Stimulated activated CD8-positive, alpha-beta memory T cell treated with anti-CD3 and anti-CD28 coated beads, Interleukin-7, amount 100 ng/mL, for 1 hour (primary cell): ENCODE measurements around the gene AARS2.
"Not testable (repeated sequence)": the region's sequence is repeated elsewhere in the genome, so short reads cannot be mapped to it uniquely, and the experiment has no call there.

ENCODE experiments used
- DNase-seq, 2 donors: peaks; one replicate each; pipeline ENCODE4 v3.0.0-alpha.2; 2020; ENCODE audit warnings: low read depth in 2 of 2

AARS2 gene

DNA sequence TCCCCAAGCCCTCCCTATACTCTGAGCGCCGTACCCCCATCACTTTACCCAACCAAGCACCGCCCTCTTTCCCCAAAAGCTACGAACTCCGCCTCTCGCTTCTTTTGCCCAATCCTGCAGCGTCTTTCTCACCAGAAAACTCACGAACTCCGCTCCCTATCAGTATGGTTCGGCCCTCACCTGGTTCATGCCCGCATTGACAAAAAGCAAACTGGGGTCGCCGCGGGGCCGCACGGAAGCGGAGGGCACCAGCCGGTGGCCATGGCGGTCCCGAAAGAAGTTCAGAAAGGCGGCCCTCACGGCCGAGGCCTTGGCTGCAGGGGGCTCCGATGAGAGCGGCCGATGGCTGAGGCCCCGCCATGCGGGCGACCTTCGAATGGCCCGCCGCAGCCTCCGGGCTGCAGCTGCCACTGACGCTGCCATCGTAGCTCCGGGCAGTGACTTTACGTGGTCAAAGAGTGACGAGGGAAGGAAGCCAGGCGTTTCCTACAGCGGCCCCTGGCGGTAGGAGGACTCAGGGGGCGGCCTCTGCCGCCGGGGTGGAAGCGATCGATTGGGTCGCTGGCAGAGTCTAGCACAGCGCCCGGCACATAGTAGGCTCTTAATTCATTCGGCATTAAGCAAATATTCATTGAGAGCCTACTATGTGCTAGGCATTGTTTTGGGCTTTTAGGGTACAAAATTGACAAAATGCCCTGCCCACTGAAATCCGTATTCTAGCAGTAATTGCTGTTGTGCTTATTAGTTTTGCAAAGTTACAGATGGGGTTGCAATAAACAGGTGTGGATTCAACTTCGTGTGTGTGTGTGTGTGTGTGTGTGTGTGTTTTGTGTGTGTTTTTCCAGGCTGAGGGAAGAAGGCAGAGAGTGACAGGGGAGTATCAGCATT lies at the start of gene AARS2:
Gene AARS2, minus strand, starts transcription at position 447 of the 888 bp plus-strand sequence. Its CDS starts 24 bp downstream, at position 423.
- DNase-seq, result peak; percentile 93

- DNase-seq, result no peak
Measured at GRCh38 chr6:44361947-44362346, 48.8 kb upstream of the AARS2 start.

DNA sequence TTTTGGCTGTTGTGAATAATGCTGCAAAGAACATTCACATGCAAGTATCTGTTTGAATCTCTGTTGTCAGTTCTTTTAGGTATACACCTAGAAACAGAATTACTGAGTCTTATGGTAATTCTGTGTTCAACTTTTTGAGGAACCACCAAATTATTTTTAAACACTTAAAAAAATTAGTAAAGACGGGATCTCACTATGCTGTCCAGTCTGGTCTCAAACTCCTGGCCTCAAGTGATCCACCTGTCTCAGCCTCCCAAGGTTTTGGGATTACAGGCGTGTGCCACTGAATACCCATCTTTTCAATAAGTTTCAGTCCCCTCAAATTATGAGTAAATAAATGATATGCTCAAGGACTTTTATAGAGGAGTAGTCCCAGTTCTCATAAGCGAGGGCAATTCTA lies 46.8 kb upstream of the AARS2 start:
- no peak for DNase-seq

DNA sequence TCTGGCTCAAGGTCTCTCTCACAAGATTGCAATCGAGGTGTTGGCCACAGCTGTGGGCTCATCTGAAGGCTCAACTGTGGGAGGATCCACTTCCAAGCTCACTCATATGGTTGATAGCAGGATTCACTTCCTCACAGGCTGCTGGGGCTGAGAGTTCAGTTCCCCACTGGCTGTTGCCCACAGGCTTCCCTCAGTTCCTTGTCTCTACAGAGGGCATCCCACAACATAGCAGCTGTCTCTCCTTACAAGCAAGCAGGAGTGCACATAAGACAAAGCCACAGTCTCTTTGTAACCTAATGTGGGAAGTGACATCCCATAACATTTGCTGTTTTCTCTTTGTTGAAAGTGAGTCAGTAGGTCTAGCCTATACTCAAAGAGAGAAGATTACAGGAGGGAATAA lies 43.3 kb upstream of the AARS2 start:
- DNase-seq, result no peak

- DNase-seq, result no peak
Measured at GRCh38 chr6:44355640-44356039, 42.5 kb upstream of the AARS2 start.

- DNase-seq, result no peak
Measured at GRCh38 chr6:44353336-44353735, 40.2 kb upstream of the AARS2 start.

- DNase-seq, result no peak
Measured at GRCh38 chr6:44352259-44352658, 39.1 kb upstream of the AARS2 start.

- DNase-seq, result not testable (repeated sequence)
Measured at GRCh38 chr6:44350650-44350994, 37.5 kb upstream of the AARS2 start.

DNA sequence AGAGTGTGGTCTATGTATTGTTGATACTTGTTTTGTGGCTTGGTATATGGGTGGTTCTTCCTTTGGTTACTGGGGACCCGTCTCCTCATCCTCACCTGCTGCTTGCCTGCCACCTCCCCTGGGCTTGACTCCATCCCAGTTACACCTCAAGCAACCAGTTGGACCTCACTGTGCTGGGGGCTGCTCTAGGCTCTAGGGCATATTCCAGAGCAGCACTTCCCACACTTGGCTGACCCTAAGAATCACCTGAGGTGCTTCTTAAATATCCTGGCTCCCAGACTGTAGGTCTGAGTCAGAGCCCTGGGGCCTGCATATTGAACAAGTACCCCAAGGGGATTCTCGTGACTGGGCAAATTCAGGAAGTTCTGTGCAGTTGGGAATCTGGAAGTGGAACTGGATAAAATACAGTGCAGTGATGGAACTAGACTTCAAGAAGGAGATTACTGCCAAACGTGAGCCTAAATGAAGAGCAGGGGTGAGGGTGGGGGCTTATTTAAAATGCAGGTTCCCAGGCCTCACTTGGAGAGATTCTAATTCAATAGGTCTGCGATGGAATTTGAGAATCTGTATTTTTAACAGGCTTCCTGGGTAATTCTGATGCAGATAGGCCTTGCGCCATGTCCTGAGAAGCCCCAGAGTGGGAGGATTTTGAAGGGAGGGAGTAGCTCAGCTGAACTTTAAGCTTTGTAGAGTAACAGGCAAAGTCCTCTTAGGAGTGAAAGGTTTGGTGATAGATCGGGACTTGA lies 36.9 kb upstream of the AARS2 start:
- no peak for DNase-seq

- not testable (repeated sequence) for DNase-seq
Measured at GRCh38 chr6:44346818-44347217, 33.7 kb upstream of the AARS2 start.

DNA sequence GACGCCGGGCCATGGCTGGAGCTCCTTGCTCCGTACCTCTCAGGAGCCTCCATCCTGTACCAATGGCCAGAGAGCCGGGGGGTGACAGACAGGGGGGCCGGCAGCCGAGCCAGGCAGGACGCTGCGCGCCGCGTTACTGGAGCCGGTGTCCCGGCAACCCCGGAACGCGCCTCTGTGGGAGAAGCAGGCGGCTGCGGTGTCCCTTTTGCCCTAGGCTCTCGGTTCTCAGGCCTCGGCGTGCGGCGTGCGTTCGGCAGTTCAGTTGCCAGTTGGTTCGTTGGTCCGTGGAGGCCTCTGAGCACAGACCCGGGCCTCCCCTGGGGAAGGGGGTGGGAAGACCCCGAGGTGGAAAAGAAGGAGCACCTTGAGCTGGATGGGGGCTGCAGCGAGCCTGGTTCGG lies 29.3 kb upstream of the AARS2 start, which contains the start of gene SPATS1:
Gene SPATS1, plus strand, starts transcription at position 162 of the 400 bp plus-strand sequence. CDS start 446 bp downstream, outside the sequence.
- DNase-seq, result no peak

GRCh38 chr6:44342052-44342451 lies 28.9 kb upstream of the AARS2 start:
- no peak for DNase-seq

DNA sequence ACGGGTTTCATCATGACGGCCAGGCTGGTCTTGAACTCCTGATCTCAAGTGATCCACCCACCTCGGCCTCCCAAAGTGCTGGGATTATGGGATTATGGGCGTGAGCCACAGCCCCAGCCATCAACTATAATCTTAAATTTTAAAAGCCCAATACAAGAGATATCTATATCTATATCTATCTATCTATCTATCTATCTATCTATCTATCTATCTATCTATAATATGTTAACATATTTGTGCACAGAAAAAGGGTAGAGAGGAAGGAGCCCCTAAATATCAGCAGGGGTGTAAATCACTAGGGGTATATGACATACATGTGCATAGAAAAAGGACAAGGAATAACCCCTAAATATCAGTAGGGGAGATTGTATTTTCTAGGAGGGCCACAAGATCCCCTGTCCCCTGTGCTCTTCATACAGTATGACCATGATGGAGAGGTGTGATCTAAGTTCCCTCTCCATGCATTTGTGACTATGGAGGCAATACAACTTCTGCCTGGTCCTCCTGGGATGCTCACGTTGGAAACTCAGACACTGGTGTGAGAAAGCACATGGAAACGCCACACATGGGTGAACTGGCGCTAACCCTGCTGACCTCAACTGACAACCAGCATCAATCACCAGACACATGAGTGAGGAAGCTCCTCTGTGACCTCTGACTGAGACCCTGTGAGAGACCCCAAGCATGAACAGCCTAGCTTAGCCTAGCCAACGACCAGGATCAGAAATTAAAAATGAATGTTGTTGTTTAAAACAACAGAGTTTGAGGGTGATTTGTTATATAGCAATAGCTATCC lies 28.1 kb upstream of the AARS2 start:
- no peak for DNase-seq

DNA sequence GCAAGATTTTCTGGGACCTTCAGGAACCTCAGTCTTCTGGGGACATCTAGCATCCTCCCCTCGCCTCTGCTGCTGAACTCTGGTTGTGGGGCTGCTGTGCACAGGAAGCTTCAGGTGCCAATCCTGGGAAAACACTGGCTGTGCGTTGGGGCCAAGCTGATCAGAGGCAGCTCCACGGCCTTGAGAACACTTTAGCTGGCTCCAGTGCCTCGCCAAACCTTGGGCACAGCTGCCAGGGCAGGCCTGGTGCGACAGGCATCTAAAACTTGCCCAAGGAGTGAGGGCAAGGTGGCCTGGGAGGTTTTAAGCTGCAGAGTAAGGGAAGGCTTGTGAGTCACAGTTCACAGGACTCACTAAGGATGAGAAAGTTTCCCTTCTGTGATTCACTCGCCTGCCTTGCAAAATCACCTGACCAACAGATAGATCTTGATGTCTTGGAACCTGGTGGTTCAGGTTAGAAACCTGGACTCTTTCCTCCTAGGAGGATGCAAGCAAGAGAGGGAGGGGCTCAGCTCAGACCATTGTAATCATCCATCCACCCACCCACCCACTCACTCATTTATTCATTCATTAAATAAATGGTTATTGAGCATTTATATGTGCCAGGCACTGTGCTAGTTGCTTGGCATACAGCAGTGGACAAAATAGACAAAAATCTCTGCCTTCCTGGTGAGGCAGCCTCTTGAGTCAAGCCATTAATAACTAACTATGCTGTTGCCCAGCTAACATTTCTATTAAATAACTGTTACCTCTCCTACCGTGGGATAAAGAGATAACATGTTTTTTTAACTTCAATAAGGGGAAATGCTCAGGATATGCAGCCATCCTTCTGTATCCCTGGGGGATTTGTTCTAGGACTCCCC lies 26.8 kb upstream of the AARS2 start:
- no peak for DNase-seq

GRCh38 chr6:44339301-44339700 lies 26.2 kb upstream of the AARS2 start:
- DNase-seq, result no peak

GRCh38 chr6:44338228-44339122 lies 25.3 kb upstream of the AARS2 start:
- DNase-seq, result peak; percentile 28 to 29

GRCh38 chr6:44335631-44336030 lies 22.5 kb upstream of the AARS2 start:
- no peak for DNase-seq

DNA sequence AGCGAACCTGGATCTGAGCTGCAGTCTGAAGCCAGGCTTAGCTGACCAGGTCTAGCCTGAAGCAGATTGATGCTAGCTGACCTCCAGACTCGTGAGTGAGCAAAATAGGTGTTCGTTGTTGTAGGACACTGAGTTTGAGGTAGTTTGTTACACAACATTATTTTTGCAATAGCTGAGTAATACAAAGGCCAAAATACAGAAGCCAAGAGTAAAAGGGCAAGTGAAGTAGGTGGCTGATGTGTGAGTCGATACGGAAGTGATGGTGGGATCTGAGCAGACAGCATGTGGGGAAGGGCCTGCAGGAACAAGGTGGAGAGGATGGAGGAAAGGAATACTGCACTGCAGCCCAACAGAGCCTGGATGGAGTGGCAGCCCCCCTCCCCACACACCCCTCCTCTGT lies 20.8 kb upstream of the AARS2 start:
- DNase-seq, result no peak

GRCh38 chr6:44333273-44333919 lies 20.2 kb upstream of the AARS2 start:
- no peak for DNase-seq

DNA sequence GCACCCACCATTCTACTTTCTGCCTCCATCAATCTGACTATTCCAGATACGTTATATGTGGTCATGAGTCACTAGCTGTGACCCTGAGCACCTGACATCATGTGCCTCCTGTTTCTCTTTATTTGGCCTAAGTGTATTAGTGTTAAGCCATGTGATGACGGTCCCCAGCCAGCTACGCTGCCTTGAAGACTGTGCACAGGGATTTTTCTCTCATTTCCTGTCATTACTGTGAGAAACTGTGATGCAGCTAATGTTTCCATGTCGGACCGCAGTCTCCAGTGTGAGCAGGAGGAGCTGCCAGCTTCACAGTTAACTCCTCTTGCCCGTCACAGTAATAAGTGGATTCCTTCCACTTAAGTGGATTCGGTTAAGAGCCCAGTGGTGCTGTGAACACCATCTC lies 19.4 kb upstream of the AARS2 start:
- DNase-seq, result no peak
